ENCODE data around the gene NT5DC3. TPM values are rescaled to one million over a fixed set of nuclear protein-coding genes. Genes with fewer than 3 reads are reported as not detected.

Gene NT5DC3
- total RNA-seq: 13.2 and 14.2 TPM in 2 replicates

DNA sequence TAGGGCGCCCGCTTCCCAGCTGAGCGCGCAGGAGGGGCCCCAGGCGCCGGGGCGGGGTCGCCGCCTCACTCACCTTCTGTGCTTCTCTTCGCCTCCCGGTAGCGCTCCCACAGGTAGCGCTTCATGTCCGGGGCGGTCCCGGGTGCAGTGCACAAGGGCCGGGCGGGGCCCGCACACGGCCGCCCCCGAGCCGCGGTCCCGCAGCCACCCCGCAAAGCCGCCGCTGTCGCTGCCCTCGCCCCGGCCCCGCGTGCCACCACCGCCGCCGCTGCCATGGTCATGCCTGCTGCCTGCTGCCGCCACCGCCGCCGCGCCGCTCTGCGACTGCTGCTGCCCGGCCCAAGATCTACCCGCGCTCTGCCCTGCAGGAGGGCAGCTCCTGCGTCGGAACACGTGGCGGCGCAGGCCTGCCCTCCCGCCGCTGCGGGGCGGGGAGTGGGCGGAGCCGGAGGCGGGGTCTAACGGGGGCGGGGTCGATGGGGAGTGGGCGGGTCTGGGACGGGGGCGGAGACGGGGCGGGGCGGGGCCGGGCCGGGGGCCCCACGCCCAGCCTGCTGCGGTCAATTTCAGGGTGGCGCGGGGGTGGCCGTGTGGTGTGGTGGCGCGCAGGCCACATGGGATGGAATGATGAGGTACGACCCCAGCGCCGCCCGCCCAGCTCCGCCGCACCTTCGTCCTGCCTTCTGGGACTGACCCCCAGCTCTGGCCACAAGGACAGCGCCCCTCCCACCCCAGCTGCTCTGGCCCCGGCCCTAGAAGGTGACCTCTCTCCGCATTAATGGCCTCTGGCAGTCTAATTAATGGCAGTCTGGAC lies at the start of gene NT5DC3:
Gene NT5DC3, minus strand, starts transcription at position 359 of the 814 bp plus-strand sequence. Its CDS starts 78 bp downstream, at position 281.
- peak within 1 kb of the TSS; percentile 90 for H3K4me3 Mint-ChIP-seq
- H3K27ac Mint-ChIP-seq: peak within 1 kb of the TSS; percentile 83
- H3K9me3 Mint-ChIP-seq: no peaks in the 10 kb centered on the region
- H3K4me1 Mint-ChIP-seq (ENCODE audit: low read depth): peaks cover 24% of the 10 kb centered on the region
- intact Hi-C loops (cut with micrococcal nuclease): loop anchor here (1.0 to 10.0 kb wide), 8 partner anchors 40 to 1266 kb away; partner anchors contain the start of genes HCFC2, NFYB and WASHC4
- H3K36me3 Mint-ChIP-seq (ENCODE audit: low read depth): peaks cover 3% of the 10 kb centered on the region
- H3K27me3 Mint-ChIP-seq (ENCODE audit: insufficient read depth): peaks cover 24% of the 10 kb centered on the region
- DNase-seq (ENCODE audit: low spot score): peak; percentile 75

DNA sequence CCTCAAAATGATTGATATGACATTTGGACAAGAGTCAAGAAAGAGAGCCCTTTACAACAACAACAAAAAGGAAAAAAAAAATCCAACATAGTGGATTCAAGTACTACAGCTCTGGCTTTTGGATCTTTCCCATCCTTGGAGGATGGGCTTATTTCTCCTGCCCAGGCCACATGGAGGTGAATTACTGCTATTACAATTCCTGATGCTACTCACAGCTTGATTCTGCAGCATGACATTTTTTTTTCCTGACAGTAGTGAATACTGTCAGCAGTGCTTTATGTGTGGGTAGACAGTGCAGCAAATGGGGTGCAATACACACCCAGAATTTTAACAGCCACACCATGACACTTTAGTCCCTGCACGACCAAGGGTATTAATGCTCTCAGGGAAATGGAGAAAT lies 46.7 kb upstream of the NT5DC3 start:
- DNase-seq (ENCODE audit: low spot score): no peak
- no peak overlapping the region for H3K27ac Mint-ChIP-seq
- peaks cover 3% of the 10 kb centered on the region for H3K36me3 Mint-ChIP-seq (ENCODE audit: low read depth)

DNA sequence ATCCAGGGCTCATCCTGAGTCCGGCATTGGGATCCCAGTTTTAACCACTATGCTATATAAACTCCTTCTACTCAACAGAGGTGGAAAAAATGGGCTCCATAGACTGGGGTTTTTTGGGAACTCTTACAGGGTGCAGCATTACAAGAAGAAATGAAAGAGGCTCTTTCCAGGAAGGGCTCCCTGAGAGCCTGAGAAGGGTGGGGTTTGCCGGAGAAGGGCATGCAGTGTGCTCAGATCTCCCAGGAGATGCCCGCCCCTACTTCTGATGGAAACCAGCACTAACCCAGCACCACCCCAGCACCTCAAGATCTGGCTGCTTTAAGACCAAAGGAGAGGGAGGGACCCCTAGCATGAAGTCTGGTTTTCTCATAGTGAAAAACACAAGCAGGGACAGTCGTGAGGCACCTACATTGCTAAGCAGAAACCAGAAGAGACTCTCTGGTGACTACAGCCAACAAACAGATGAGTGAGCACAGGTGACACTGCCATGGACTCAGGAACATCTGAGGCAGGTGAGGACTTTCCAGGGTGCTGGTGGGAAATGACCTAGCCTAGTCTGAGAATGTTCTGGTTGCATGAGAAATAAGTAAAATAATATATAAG lies 45.3 kb upstream of the NT5DC3 start:
- Mint-ChIP-seq H3K27ac (no peak overlapping the region), H3K4me1 (ENCODE audit: low read depth) (peaks cover 28% of the 10 kb centered on the region), H3K4me3 (no peak overlapping the region), H3K27me3 (ENCODE audit: insufficient read depth) (no peaks in the 10 kb centered on the region), H3K9me3 (no peaks in the 10 kb centered on the region), H3K36me3 (ENCODE audit: low read depth) (no peaks in the 10 kb centered on the region)
- intact Hi-C loops (cut with micrococcal nuclease): no loop called here
- no peak for DNase-seq (ENCODE audit: low spot score)

More for the DNA sequence above, 46.7 kb upstream of the NT5DC3 start:
- intact Hi-C loops (cut with micrococcal nuclease): no loop called here
- H3K4me1 Mint-ChIP-seq (ENCODE audit: low read depth): peaks cover 21% of the 10 kb centered on the region
- H3K4me3 Mint-ChIP-seq: no peak overlapping the region
- H3K9me3 Mint-ChIP-seq: no peaks in the 10 kb centered on the region
- H3K27me3 Mint-ChIP-seq (ENCODE audit: insufficient read depth): no peaks in the 10 kb centered on the region

DNA sequence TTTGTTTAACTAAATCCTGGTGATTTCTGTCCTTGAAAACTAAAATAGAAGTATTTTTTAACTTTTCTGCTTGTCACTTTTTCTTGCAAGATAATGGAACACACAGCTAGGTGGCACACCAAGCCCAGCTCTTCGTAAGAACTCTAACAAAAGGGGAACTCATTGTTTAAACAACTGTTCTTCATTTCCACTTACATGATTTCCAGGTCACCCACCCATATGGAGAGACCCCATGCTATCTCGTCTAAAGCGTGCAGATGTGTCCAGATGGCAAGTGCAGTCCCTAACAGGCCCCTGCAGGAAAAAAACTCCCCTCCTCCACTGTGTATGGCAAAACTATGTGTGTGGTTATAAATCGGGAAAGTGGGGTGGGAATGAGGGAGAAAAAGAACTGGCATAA lies 43.3 kb upstream of the NT5DC3 start:
- H3K9me3 Mint-ChIP-seq: no peaks in the 10 kb centered on the region

DNA sequence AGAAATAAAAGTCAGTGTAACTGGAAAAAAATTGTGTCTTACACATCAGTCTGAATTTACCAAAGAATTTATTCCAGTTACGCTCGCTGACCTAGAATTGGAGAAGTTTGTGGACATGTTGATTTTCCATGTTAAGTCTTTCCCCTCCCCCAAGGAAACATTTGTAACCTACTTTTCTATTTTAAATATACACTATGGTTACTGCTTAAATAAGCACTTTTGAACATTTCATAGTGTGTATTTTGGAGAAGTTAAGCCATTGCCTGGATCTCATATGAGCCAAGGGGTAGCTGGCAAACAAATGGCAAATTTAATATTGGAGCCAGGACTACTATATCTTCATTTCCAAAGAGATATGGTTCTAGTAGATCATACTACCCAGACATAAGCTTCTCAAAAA lies 42.9 kb upstream of the NT5DC3 start:
- no peaks in the 10 kb centered on the region for H3K9me3 Mint-ChIP-seq
- no peak for DNase-seq (ENCODE audit: low spot score)
- intact Hi-C loops (cut with micrococcal nuclease): loop anchor here (1.0 kb wide), 4 partner anchors 41 to 225 kb away; a partner anchor contains a TSS
- H3K36me3 Mint-ChIP-seq (ENCODE audit: low read depth): no peaks in the 10 kb centered on the region
- no peak overlapping the region for H3K27ac Mint-ChIP-seq
- H3K4me1 Mint-ChIP-seq (ENCODE audit: low read depth): peaks cover 52% of the 10 kb centered on the region
- no peak overlapping the region for H3K4me3 Mint-ChIP-seq
- peaks cover 5% of the 10 kb centered on the region for H3K27me3 Mint-ChIP-seq (ENCODE audit: insufficient read depth)

More for the DNA sequence above, 43.3 kb upstream of the NT5DC3 start:
- Mint-ChIP-seq H3K4me1 (ENCODE audit: low read depth) (peaks cover 48% of the 10 kb centered on the region), H3K27ac (no peak overlapping the region), H3K36me3 (ENCODE audit: low read depth) (no peaks in the 10 kb centered on the region), H3K4me3 (no peak overlapping the region), H3K27me3 (ENCODE audit: insufficient read depth) (peaks cover 3% of the 10 kb centered on the region)
- intact Hi-C loops (cut with micrococcal nuclease): loop anchor here (1.0 kb wide), 4 partner anchors 41 to 225 kb away; a partner anchor contains a TSS
- no peak for DNase-seq (ENCODE audit: low spot score)

DNA sequence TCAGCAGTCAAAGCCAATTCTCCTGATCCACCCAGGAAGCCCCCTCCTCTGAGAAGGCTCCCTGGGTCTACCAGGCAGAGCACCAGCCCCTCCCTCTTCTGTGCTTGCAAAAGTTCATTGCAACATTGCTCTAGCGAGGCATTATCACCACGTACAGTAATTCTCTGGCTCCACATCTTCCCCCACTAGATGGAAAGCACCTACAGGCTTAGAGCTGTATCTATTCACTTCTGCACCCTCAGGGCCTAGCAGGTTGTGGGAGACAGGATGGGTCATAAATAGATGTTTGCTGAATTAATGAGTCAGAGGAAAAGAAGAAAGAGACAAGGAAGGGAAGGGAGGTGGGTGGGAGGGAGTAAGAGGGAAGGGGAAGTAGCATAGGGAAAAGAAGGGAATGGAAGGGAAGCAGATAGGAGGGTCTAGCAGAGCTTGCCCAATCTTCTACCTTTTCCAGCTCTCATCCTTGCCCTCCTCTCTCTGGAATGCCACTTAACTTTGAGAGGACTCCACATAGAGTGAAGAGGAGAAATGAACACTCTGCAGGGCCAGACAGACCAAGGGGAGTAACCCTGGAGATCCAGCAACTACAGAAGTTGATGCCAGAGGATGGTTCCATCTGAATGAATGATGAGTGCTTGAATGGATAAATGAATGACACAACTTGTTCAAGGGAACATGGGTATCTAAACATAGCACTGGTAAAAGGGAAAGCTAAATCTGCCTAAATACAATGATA lies 42.0 kb upstream of the NT5DC3 start:
- peaks cover 5% of the 10 kb centered on the region for H3K27me3 Mint-ChIP-seq (ENCODE audit: insufficient read depth)
- intact Hi-C loops (cut with micrococcal nuclease): no loop called here
- no peak for DNase-seq (ENCODE audit: low spot score)
- no peaks in the 10 kb centered on the region for H3K36me3 Mint-ChIP-seq (ENCODE audit: low read depth)
- H3K27ac Mint-ChIP-seq: no peak overlapping the region
- no peak overlapping the region for H3K4me3 Mint-ChIP-seq
- H3K9me3 Mint-ChIP-seq: no peaks in the 10 kb centered on the region
- peaks cover 53% of the 10 kb centered on the region for H3K4me1 Mint-ChIP-seq (ENCODE audit: low read depth)

- Mint-ChIP-seq H3K27me3 (ENCODE audit: insufficient read depth) (peaks cover 5% of the 10 kb centered on the region), H3K4me1 (ENCODE audit: low read depth) (peaks cover 50% of the 10 kb centered on the region), H3K9me3 (no peaks in the 10 kb centered on the region), H3K36me3 (ENCODE audit: low read depth) (no peaks in the 10 kb centered on the region), H3K4me3 (no peak overlapping the region), H3K27ac (no peak overlapping the region)
- intact Hi-C loops (cut with micrococcal nuclease): loop anchor here (2.0 kb wide), 1 partner anchor 40 kb away; the partner anchor contains the start of gene NT5DC3
- no peak for DNase-seq (ENCODE audit: low spot score)
Measured at GRCh38 chr12:103881261-103881660, 40.2 kb upstream of the NT5DC3 start.

- no peaks in the 10 kb centered on the region for H3K36me3 Mint-ChIP-seq (ENCODE audit: low read depth)
- peaks cover 7% of the 10 kb centered on the region for H3K27me3 Mint-ChIP-seq (ENCODE audit: insufficient read depth)
- no peak overlapping the region for H3K27ac Mint-ChIP-seq
- H3K4me3 Mint-ChIP-seq: no peak overlapping the region
- intact Hi-C loops (cut with micrococcal nuclease): loop anchor here (2.0 kb wide), 1 partner anchor 40 kb away; the partner anchor contains the start of gene NT5DC3
- peaks cover 43% of the 10 kb centered on the region for H3K4me1 Mint-ChIP-seq (ENCODE audit: low read depth)
- no peaks in the 10 kb centered on the region for H3K9me3 Mint-ChIP-seq
- no peak for DNase-seq (ENCODE audit: low spot score)
Measured at GRCh38 chr12:103880299-103881142, 39.5 kb upstream of the NT5DC3 start.

GRCh38 chr12:103879878-103880277 lies 38.8 kb upstream of the NT5DC3 start:
- no peaks in the 10 kb centered on the region for H3K9me3 Mint-ChIP-seq
- no peaks in the 10 kb centered on the region for H3K36me3 Mint-ChIP-seq (ENCODE audit: low read depth)
- H3K4me3 Mint-ChIP-seq: no peak overlapping the region
- peaks cover 42% of the 10 kb centered on the region for H3K4me1 Mint-ChIP-seq (ENCODE audit: low read depth)
- DNase-seq (ENCODE audit: low spot score): no peak
- H3K27me3 Mint-ChIP-seq (ENCODE audit: insufficient read depth): peaks cover 10% of the 10 kb centered on the region
- intact Hi-C loops (cut with micrococcal nuclease): loop anchor here (2.0 to 5.0 kb wide), 4 partner anchors 39 to 182 kb away; partner anchors contain the start of genes HCFC2, NT5DC3 and TDG
- H3K27ac Mint-ChIP-seq: no peak overlapping the region

DNA sequence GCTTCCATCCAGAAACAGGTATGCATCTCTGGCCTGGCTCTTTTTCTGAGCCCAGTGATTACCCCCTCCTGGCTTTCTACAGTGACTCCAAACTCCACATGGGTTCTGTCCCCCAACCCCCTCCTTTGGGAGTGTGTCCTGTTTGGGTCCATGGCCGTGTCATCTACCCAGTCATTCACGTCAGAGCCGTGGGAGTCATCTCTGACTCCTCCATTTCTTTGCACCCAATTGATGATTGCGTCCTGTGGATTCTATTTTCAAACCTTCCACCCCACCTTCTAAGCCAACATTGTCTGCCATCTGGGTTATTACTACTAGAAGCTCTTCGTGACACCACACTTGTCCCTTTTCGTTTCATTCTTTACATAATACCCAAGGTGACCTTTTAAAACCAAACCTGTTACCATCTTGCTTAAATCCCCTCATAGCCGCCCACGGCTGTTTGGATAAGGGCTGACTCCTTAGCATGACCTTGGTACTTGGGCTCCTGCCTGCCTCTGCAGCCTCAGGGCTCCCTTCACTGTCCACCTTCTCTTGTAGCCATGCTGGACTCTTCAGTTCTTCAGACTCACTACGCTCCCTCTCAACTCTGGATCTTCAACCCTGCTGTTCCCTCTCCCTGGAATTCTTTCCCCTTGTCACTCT lies 38.1 kb upstream of the NT5DC3 start:
- Mint-ChIP-seq H3K4me3 (no peak overlapping the region), H3K27ac (no peak overlapping the region), H3K27me3 (ENCODE audit: insufficient read depth) (peaks cover 10% of the 10 kb centered on the region), H3K4me1 (ENCODE audit: low read depth) (peaks cover 37% of the 10 kb centered on the region), H3K9me3 (no peaks in the 10 kb centered on the region), H3K36me3 (ENCODE audit: low read depth) (no peaks in the 10 kb centered on the region)
- intact Hi-C loops (cut with micrococcal nuclease): loop anchor here (2.0 to 5.0 kb wide), 3 partner anchors 78 to 183 kb away; partner anchors contain the start of genes HCFC2 and TDG
- no peak for DNase-seq (ENCODE audit: low spot score)

DNA sequence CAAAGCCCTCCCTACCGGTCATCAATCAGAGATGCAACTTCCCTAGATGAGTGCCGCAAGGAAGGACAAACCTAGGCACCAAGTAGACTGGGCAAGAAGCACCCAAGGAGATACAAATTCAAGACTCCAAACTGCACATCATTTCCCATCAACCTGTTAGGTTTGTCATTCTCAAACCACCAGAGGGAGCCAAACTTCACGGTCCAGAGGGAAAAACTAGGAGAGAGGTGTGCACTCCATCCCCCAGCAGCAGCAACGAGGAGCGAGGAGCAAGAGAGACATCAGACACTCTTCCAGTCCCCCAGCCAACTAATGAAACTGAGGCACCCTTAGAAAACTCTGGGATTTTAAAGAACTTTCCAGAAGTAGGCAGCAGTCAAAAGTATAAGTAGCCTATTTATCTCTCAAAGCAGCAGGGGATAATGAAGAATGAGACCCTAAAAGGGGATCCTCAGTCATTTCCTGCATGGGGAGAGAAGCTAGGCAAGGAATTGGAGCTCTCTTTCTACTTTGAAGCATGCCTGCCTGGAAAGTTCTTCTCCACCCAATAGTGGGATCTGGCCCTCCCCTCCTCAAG lies 37.0 kb upstream of the NT5DC3 start:
- Mint-ChIP-seq H3K4me3 (no peak overlapping the region), H3K9me3 (no peaks in the 10 kb centered on the region), H3K36me3 (ENCODE audit: low read depth) (no peaks in the 10 kb centered on the region), H3K27me3 (ENCODE audit: insufficient read depth) (peaks cover 10% of the 10 kb centered on the region), H3K4me1 (ENCODE audit: low read depth) (peaks cover 36% of the 10 kb centered on the region), H3K27ac (no peak overlapping the region)
- intact Hi-C loops (cut with micrococcal nuclease): loop anchor here (1.0 to 5.0 kb wide), 6 partner anchors 47 to 231 kb away; partner anchors contain the start of genes HCFC2, HSP90B1 and TDG
- DNase-seq (ENCODE audit: low spot score): peak; percentile 53

All from activated T-helper 1 cell treated with anti-CD3 and anti-CD28 coated beads, Interleukin-12 subunit alpha, Interleukin-12 subunit beta, Interleukin-2, Interleukin-4 antibody, amounts not matched to agents 30 ng/mL and 10 ng/mL and 1 ng/mL, durations not matched to agents 14 hours and 24 hours and 36 hours (primary cell).